Neural progenitor cell (in vitro differentiated cells): Measurements from ENCODE around the gene CDC42EP4. TPM values are rescaled to one million over a fixed set of nuclear protein-coding genes. Genes with fewer than 3 reads are reported as not detected.
A peak's percentile ranks its signal among the peaks of the same experiment; 100 is the strongest.

Source experiments
- DNase-seq: peaks from one replicate; pipeline ENCODE4 v3.0.0-alpha.2; 2016; ENCODE audit warnings: low spot score
- H2AFZ ChIP-seq: fragments of 200-600 bp; sonication (generic); replicated peaks from 2 replicates; pipeline ENCODE4 v1.6.1; 2016; ENCODE audit warnings: antibody characterized with exemption
- H3F3A ChIP-seq: fragments of 200-600 bp; sonication (generic); 2 replicates; pipeline ENCODE4 v1.6.1; 2016; ENCODE audit warnings: antibody characterized with exemption, low read depth
- H3K27ac ChIP-seq: fragments of 200-600 bp; sonication (generic); 2 replicates; pipeline ENCODE4 v1.5.1; 2016; ENCODE audit warnings: mild to moderate bottlenecking
- H3K27me3 ChIP-seq: fragments of 200-600 bp; sonication (generic); 2 replicates; pipeline ENCODE4 v1.6.1; 2016; ENCODE audit warnings: mild to moderate bottlenecking, moderate library complexity
- H3K36me3 ChIP-seq: fragments of 200-600 bp; sonication (generic); 2 replicates; pipeline ENCODE4 v1.5.1; 2016
- H3K4me1 ChIP-seq: fragments of 200-600 bp; sonication (generic); 2 replicates; pipeline ENCODE4 v1.6.1; 2016; ENCODE audit warnings: mixed run types
- H3K4me2 ChIP-seq: fragments of 200-600 bp; sonication (generic); 2 replicates; pipeline ENCODE4 v1.6.1; 2016
- H3K4me3 ChIP-seq: fragments of 200-600 bp; sonication (generic); 2 replicates; pipeline ENCODE4 v1.5.1; 2016
- H3K79me2 ChIP-seq: fragments of 200-600 bp; sonication (generic); 2 replicates; pipeline ENCODE4 v1.6.1; 2016; ENCODE audit warnings: low read depth
- H3K9ac ChIP-seq: fragments of 200-600 bp; sonication (generic); 2 replicates; pipeline ENCODE4 v1.6.1; 2016
- H3K9me3 ChIP-seq: fragments of 200-600 bp; sonication (generic); 2 replicates; pipeline ENCODE4 v1.5.1; 2016; ENCODE audit warnings: low read depth
- H4K20me1 ChIP-seq: fragments of 200-600 bp; sonication (generic); 2 replicates; pipeline ENCODE4 v1.6.1; 2016; ENCODE audit warnings: low read depth
- H3K27ac Mint-ChIP-seq: 3 replicates; pipeline ENCODE4 v1.8.0; 2021; ENCODE audit warnings: mixed read lengths
- H3K27me3 Mint-ChIP-seq: 2 replicates; pipeline ENCODE4 v1.8.0; 2022; ENCODE audit warnings: low read depth, mild to moderate bottlenecking, inconsistent platforms, moderate library complexity, mixed read lengths; ENCODE audit not compliant: insufficient read depth
- H3K36me3 Mint-ChIP-seq: 3 replicates; pipeline ENCODE4 v1.8.0; 2021; ENCODE audit warnings: mixed read lengths
- H3K4me1 Mint-ChIP-seq: 3 replicates; pipeline ENCODE4 v1.8.0; 2021; ENCODE audit warnings: mixed read lengths
- H3K4me3 Mint-ChIP-seq: 3 replicates; pipeline ENCODE4 v1.8.0; 2021; ENCODE audit warnings: mild to moderate bottlenecking, moderate library complexity, mixed read lengths
- H3K9me3 Mint-ChIP-seq: 3 replicates; pipeline ENCODE4 v1.8.0; 2020; ENCODE audit warnings: mixed read lengths
- CTCF ChIP-seq: fragments of 200-600 bp; sonication (generic); IDR thresholded peaks from 2 replicates; pipeline ENCODE4 v1.5.1; 2017; ENCODE audit warnings: antibody characterized with exemption, mild to moderate bottlenecking
- EZH2 ChIP-seq: fragments of 200-600 bp; sonication (generic); IDR thresholded peaks from 2 replicates; pipeline ENCODE4 v1.6.1; 2017; ENCODE audit warnings: antibody characterized with exemption, mild to moderate bottlenecking, moderate library complexity
- EZH2phosphoT487 ChIP-seq: fragments of 200-600 bp; sonication (generic); IDR thresholded peaks from 2 replicates; pipeline ENCODE4 v1.6.1; 2017; ENCODE audit warnings: antibody characterized with exemption
- total RNA-seq: library from RNA; depleted of rRNA; stranded (reverse); fragments of >200 nt; gene quantifications from 2 replicates; pipeline ENCODE4 v1.2.3, GENCODE V29; 2015; ENCODE audit warnings: low replicate concordance

CDC42EP4 gene
- total RNA-seq, 1 donor from 2014 or later = 10.8 TPM

- peaks cover 48% of the 10 kb centered on the region for H3F3A ChIP-seq
- no peaks in the 10 kb centered on the region for H3K27me3 ChIP-seq
- H3K9me3 ChIP-seq = no peaks in the 10 kb centered on the region
- no peak for TF ChIP-seq CTCF
- TF ChIP-seq EZH2phosphoT487 = no peak
- no peak for TF ChIP-seq EZH2
- H3K79me2 ChIP-seq = no peaks in the 10 kb centered on the region
- H3K9ac ChIP-seq = no peak overlapping the region
- H3K4me3 ChIP-seq = no peak overlapping the region
- H2AFZ ChIP-seq = no peak overlapping the region
- no peaks in the 10 kb centered on the region for H3K36me3 ChIP-seq
- H3K27ac ChIP-seq = peak overlapping the region; percentile 95
- H3K4me2 ChIP-seq = peak overlapping the region; percentile 49
- no peaks in the 10 kb centered on the region for H3K9me3 Mint-ChIP-seq
- H3K36me3 Mint-ChIP-seq = peaks cover 35% of the 10 kb centered on the region
- H3K4me3 Mint-ChIP-seq = peak overlapping the region; percentile 33
- H4K20me1 ChIP-seq = peaks cover 15% of the 10 kb centered on the region
- H3K27me3 Mint-ChIP-seq = peaks cover 17% of the 10 kb centered on the region
- no peak for DNase-seq
- peaks cover 40% of the 10 kb centered on the region for H3K4me1 ChIP-seq
- H3K27ac Mint-ChIP-seq = peak overlapping the region; percentile 85
- peaks cover 72% of the 10 kb centered on the region for H3K4me1 Mint-ChIP-seq
Observed at GRCh38 chr17:73341350-73342049, 29.7 kb upstream of the CDC42EP4 start.

GRCh38 chr17:73340093-73340596, 28.3 kb upstream of the CDC42EP4 start:
- Histone ChIP-seq H3K27me3 (no peaks in the 10 kb centered on the region), H3K4me3 (no peak overlapping the region), H3K79me2 (no peaks in the 10 kb centered on the region), H3K4me1 (peaks cover 40% of the 10 kb centered on the region), H2AFZ (no peak overlapping the region), H3K4me2 (no peak overlapping the region), H3K9me3 (no peaks in the 10 kb centered on the region), H3K9ac (no peak overlapping the region), H3F3A (peaks cover 43% of the 10 kb centered on the region), H3K36me3 (no peaks in the 10 kb centered on the region), H3K27ac (no peak overlapping the region), H4K20me1 (peaks cover 15% of the 10 kb centered on the region)
- peaks cover 24% of the 10 kb centered on the region for H3K36me3 Mint-ChIP-seq
- H3K9me3 Mint-ChIP-seq = no peaks in the 10 kb centered on the region
- peaks cover 76% of the 10 kb centered on the region for H3K4me1 Mint-ChIP-seq
- DNase-seq = no peak
- no peak for TF ChIP-seq EZH2
- no peak for TF ChIP-seq CTCF
- TF ChIP-seq EZH2phosphoT487 = no peak
- no peak overlapping the region for H3K4me3 Mint-ChIP-seq
- H3K27ac Mint-ChIP-seq = no peak overlapping the region
- peaks cover 13% of the 10 kb centered on the region for H3K27me3 Mint-ChIP-seq

GRCh38 chr17:73338566-73339197, 26.9 kb upstream of the CDC42EP4 start:
- Histone ChIP-seq H3K27me3 (no peaks in the 10 kb centered on the region), H2AFZ (no peak overlapping the region), H3K9me3 (no peaks in the 10 kb centered on the region), H3K4me3 (no peak overlapping the region), H3K4me2 (no peak overlapping the region), H3K27ac (no peak overlapping the region), H4K20me1 (peaks cover 15% of the 10 kb centered on the region), H3K79me2 (no peaks in the 10 kb centered on the region), H3K4me1 (peaks cover 28% of the 10 kb centered on the region), H3F3A (peaks cover 34% of the 10 kb centered on the region), H3K9ac (no peak overlapping the region), H3K36me3 (no peaks in the 10 kb centered on the region)
- H3K27me3 Mint-ChIP-seq = peaks cover 13% of the 10 kb centered on the region
- no peak for DNase-seq
- no peak overlapping the region for H3K4me3 Mint-ChIP-seq
- peaks cover 24% of the 10 kb centered on the region for H3K36me3 Mint-ChIP-seq
- H3K27ac Mint-ChIP-seq = peak overlapping the region; percentile 33
- TF ChIP-seq EZH2phosphoT487 (no peak), EZH2 (no peak)
- no peaks in the 10 kb centered on the region for H3K9me3 Mint-ChIP-seq
- H3K4me1 Mint-ChIP-seq = peaks cover 65% of the 10 kb centered on the region
